Activated naive CD4-positive, alpha-beta T cell treated with anti-CD3 and anti-CD28 coated beads, Interleukin-2, amount 50 U/mL, for 72 hours (primary cell): ENCODE data around the gene CRACR2B. TPM values are rescaled to one million over a fixed set of nuclear protein-coding genes. Genes with fewer than 3 reads are reported as not detected.

Experiments used
- ATAC-seq, 2 donors: fragments of 150-1000 bp; cut with Tn5 transposase; 2 replicates each; pipeline ENCODE4 v1.10.0; 2021; ENCODE audit warnings: mild to moderate bottlenecking in 2 of 2, moderate library complexity in 2 of 2
- DNase-seq, 2 donors: peaks; one replicate each; pipeline ENCODE4 v3.0.0; 2021 to 2022; ENCODE audit warnings: low spot score in 2 of 2
- H3K27ac Mint-ChIP-seq, 2 donors: one replicate each; pipeline ENCODE4 v1.8.0; 2022; ENCODE audit warnings: mild to moderate bottlenecking in 2 of 2, mixed read lengths in 2 of 2
- H3K36me3 Mint-ChIP-seq, 2 donors: one replicate each; pipeline ENCODE4 v1.8.0; 2022; ENCODE audit warnings: mixed read lengths in 2 of 2
- H3K9me3 Mint-ChIP-seq, 2 donors: one replicate each; pipeline ENCODE4 v1.8.0; 2022; ENCODE audit warnings: mixed read lengths in 2 of 2
- total RNA-seq, 2 donors: library from RNA; stranded (reverse); gene quantifications; one replicate each; pipeline ENCODE4 v1.2.3, GENCODE V29; 2022

Gene CRACR2B
- total RNA-seq, 2 donors from 2014 or later: 0.66 to 1.9 TPM

DNA sequence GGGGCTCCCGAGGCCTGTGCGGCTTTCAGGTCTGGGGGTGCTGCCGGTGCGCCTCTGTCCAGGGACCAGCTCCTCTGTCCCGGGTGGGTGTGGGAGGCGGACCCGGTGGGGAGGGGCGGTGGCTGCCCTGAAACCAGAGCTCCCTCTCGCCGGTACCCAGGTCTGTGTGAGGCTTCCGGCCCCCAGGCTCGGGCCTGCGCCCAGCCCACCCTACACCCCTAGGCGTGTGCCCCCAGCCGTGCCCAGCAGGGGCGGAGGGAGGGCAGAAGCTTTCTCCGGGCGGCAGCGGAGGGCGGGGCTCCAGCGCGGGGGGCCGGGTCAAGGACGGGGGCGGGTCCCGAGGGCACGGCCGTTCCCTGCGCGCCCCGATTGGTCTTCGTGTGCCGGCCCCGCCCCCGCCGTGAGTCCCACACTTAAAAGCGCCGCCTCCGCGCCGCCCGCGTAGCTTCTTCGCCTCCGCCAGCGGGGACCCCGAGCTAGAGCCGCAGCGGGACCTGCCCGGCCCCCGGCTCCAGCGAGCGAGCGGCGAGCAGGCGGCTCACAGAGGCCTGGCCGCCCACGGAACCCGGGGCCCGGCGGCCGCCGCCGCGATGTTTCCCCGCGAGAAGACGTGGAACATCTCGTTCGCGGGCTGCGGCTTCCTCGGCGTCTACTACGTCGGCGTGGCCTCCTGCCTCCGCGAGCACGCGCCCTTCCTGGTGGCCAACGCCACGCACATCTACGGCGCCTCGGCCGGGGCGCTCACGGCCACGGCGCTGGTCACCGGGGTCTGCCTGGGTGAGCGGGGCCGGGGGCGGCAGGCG is 8.4 kb upstream of the CRACR2B start:
- H3K27ac Mint-ChIP-seq: peak overlapping the region; percentile 44 to 63
- H3K36me3 Mint-ChIP-seq: no peaks in the 10 kb centered on the region
- DNase-seq: peak; percentile 92 to 95
- peak; percentile 77 to 82 for ATAC-seq
- H3K9me3 Mint-ChIP-seq: no peaks in the 10 kb centered on the region

DNA sequence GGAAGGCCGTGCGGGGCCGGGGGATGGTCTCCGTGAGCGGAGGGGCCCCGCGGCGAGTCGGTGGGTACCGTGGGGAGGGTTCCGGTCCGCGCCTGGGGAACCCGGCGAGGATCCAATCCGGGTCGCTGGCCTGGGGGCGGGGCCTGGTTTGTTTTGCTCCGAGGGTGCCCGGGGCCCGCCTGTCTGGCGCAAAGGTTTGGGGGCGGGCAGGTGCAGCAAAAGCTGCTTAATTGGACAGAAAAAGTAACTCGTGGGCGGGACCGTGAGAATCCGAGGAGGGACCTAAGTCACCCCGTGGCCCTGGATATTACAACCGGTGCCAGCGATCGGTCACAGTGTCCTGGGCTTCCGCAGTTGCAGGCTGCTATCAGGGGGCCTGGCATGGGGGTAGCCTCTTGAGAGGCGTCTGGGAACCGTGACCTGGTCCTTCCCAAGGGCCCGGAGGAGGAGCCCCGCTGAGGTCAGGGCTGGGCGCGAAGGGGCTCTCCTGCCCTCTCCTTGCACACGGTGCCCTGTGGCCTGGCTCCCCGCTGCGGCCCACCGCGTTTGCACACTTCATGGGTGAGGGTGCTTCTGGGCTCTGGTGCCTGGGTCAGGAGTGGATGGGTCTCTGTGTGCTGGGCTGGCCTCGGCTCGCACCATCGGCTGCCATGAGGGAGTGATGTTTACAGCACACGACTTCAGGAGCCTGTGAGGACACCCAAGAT is 7.6 kb upstream of the CRACR2B start:
- DNase-seq (peak; percentile 82 to 95), ATAC-seq (peak; percentile 60 to 77)
- peaks cover 2% of the 10 kb centered on the region in 2 donors for H3K36me3 Mint-ChIP-seq
- H3K9me3 Mint-ChIP-seq: no peaks in the 10 kb centered on the region
- H3K27ac Mint-ChIP-seq: peak overlapping the region; percentile 63 to 72

DNA sequence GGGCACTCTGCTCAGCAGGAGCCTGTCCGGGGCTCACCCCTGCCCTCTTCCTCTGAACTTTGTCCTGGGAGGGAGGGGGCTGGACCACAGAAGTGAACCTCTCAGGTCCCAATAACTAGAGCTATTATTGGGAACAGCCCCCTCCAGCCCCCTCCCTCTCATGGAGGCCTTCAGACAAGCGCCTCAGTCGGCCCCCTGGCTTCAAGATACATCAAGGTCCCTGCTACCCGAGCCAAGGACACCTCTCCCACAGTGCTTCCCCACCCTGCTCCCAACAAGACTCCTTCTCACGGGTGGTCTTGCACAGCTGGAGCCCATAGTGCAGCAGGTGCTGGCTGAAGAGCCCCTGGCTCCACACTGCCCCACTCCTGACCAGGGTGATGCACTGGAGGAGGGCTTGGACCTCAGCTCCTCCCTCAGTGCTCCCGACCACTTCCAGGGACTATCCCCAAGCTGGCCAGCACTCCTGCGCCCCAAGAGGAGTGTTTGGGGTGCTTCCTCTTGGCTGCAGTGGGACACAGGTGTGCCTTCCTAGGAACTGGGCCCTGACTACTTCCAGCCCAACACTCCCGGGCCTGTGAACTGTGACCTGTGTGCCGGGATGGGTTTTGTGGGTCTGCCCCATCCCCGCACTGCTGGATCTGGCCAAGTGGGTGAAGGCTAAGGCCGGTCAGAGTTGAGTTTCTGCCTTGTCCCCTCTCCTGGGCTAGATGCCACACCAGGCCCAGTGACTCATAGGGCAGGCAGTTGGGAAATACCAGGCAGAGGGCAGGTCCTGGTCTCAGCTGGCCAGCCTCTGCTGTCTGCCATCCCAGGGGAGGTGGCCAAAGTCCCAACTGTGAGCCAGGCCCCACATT is 6.8 kb upstream of the CRACR2B start:
- peaks cover 5 to 7% of the 10 kb centered on the region in 2 donors for H3K36me3 Mint-ChIP-seq
- H3K9me3 Mint-ChIP-seq: no peaks in the 10 kb centered on the region
- ATAC-seq: peak in 1 of 2 donors; percentile 13
- DNase-seq: no peak
- no peak overlapping the region for H3K27ac Mint-ChIP-seq

DNA sequence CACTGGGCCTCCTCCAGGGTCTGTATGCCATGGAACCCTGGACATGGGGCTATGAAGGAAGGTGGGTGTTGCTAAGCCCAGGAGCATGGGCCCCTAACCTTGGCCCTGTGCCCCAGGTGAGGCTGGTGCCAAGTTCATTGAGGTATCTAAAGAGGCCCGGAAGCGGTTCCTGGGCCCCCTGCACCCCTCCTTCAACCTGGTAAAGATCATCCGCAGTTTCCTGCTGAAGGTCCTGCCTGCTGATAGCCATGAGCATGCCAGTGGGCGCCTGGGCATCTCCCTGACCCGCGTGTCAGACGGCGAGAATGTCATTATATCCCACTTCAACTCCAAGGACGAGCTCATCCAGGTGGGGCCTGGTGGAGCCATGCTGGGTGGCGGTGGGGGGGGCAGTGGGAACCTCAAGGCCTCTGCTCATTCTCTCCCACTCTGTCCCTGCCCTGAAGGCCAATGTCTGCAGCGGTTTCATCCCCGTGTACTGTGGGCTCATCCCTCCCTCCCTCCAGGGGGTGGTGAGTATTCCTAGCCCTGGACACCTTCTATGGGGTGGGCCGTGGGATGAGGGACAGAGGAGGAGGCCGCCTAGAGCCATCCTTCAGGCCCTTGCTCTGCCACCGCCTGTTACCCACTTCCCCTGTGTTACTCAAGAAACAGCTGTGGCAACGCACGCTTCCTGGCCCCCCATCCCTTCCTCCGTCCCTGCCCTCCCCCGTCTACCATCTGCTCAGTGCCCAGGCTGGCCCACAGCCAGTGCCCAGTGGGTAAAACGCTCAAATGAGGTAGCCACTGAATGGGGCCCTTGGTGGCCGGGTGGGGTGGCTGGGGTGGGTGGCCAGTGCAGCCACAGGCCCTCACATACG is 6.0 kb upstream of the CRACR2B start:
- peaks cover 5 to 7% of the 10 kb centered on the region in 2 donors for H3K36me3 Mint-ChIP-seq
- ATAC-seq (no peak), DNase-seq (no peak)
- H3K27ac Mint-ChIP-seq: no peak overlapping the region
- no peaks in the 10 kb centered on the region for H3K9me3 Mint-ChIP-seq

DNA sequence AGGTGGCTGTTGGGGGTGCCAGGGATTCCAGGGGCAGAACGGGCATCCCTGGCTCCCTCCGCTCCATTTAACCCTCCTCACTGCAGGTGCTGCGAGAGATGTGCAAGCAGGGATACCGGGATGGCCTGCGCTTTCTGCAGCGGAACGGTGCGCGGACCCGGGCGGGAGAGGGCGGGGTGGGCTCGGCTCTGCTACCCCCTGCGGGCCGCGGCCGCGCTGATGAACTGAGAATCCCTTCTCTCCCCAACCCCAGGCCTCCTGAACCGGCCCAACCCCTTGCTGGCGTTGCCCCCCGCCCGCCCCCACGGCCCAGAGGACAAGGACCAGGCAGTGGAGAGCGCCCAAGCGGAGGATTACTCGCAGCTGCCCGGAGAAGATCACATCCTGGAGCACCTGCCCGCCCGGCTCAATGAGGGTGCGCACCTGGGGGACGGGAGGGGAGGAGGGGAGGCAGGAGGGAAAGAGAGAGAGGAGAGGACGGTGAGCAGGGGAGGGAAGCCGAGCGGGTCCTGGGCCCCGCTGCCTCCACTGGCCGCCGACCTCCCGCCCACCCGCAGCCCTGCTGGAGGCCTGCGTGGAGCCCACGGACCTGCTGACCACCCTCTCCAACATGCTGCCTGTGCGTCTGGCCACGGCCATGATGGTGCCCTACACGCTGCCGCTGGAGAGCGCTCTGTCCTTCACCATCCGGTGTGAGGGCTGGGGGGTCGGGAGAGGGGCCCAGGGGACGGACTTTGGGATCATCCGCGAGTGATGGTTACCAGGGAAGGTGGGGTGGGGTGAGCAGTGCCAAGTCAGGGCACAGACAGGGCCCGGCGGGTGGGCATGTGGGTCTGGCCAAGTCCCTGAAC is 4.1 kb upstream of the CRACR2B start:
- H3K27ac Mint-ChIP-seq: no peak overlapping the region

DNA sequence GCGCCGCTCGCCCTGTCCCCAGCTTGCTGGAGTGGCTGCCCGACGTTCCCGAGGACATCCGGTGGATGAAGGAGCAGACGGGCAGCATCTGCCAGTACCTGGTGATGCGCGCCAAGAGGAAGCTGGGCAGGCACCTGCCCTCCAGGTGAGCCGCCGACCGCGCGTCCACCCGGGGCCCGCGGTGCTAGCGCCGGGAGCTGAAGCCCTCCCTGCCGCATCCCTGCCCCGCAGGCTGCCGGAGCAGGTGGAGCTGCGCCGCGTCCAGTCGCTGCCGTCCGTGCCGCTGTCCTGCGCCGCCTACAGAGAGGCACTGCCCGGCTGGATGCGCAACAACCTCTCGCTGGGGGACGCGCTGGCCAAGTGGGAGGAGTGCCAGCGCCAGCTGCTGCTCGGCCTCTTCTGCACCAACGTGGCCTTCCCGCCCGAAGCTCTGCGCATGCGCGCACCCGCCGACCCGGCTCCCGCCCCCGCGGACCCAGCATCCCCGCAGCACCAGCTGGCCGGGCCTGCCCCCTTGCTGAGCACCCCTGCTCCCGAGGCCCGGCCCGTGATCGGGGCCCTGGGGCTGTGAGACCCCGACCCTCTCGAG is 3.3 kb upstream of the CRACR2B start:
- no peak overlapping the region for H3K27ac Mint-ChIP-seq
- H3K9me3 Mint-ChIP-seq: no peaks in the 10 kb centered on the region
- ATAC-seq: no peak
- peaks cover 5 to 7% of the 10 kb centered on the region in 2 donors for H3K36me3 Mint-ChIP-seq
- DNase-seq: no peak

More for the DNA sequence above, 4.1 kb upstream of the CRACR2B start:
- Mint-ChIP-seq H3K36me3 (peaks cover 5 to 7% of the 10 kb centered on the region in 2 donors), H3K9me3 (no peaks in the 10 kb centered on the region)
- DNase-seq (no peak), ATAC-seq (no peak)

DNA sequence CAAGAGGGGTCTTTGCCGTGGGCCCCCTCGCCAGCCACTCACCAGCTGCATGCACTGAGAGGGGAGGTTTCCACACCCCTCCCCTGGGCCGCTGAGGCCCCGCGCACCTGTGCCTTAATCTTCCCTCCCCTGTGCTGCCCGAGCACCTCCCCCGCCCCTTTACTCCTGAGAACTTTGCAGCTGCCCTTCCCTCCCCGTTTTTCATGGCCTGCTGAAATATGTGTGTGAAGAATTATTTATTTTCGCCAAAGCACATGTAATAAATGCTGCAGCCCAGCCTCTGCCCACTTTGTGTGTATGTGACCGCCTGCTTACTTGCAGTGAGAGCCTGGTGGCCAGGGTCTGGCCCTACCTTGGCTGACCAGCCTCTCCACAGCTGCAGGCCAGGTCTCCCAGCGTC is 2.8 kb upstream of the CRACR2B start:
- H3K9me3 Mint-ChIP-seq: no peaks in the 10 kb centered on the region
- H3K27ac Mint-ChIP-seq: no peak overlapping the region

DNA sequence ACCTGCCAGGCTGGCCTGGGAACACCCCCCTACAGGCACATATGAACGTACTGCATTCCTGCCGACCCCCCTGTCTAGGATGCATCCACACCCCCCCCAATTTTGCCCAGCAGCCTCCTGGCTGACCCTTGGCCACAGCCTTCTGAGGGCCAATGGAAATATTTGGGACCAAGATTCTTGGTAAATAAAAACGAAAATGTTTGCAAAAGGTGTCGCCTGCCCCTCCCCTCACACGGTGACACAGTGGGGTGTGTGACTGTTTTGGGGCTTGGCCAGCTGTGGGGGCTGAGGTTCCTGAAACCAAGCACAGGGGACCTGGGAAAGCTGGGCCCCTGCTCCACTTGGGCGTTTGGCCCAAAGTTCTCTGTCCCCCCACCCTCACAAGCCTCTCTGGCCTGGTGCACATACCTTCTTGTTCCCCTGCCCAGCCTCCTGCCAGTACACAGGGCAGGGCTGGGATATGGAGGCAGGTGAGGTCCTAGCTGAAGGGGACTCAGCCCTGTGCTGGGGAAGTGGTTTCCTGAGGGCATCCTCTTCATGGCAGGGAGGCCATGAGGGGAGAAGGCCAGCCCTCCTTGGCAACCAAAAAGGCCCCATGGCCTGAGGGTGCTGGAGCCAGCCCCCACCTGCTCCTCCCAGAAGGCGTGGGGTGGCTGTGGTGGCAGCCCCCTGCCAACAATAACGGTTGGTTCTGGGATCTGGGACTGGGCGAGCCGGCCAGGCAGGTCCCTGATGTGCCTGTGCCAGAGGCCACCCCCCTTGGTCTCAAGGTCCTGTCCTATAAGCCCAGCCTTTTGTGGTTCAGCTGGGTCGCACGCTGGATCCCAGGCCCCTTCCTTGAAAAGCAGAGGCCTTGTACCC is 2.1 kb upstream of the CRACR2B start:
- H3K9me3 Mint-ChIP-seq: no peaks in the 10 kb centered on the region
- ATAC-seq (no peak), DNase-seq (no peak)
- H3K36me3 Mint-ChIP-seq: peaks cover 5 to 7% of the 10 kb centered on the region in 2 donors
- no peak overlapping the region for H3K27ac Mint-ChIP-seq

More for the DNA sequence above, 2.8 kb upstream of the CRACR2B start:
- H3K36me3 Mint-ChIP-seq: peaks cover 5 to 7% of the 10 kb centered on the region in 2 donors
- DNase-seq (no peak), ATAC-seq (no peak)

DNA sequence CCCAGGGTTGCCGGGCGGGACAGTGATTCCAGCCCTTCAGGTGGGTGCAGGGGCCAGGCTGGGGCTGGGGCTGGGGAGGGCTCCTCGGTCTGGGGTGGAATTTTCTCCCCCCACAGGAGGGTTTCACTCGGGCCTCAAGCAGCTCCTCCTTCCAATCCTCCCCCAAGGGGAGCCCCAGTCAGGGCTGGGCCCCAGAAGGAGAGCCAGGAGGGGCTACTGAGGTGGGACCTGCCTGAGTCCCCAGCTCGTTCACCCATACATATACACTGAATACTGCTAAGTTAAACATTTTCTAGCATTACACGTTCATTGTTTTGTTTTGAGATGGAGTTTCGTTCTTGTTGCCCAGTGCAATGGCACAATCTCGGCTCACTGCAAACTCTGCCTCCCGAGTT is 1.5 kb upstream of the CRACR2B start:
- ATAC-seq (no peak), DNase-seq (no peak)
- no peaks in the 10 kb centered on the region for H3K9me3 Mint-ChIP-seq
- H3K36me3 Mint-ChIP-seq: peaks cover 5 to 7% of the 10 kb centered on the region in 2 donors
- no peak overlapping the region for H3K27ac Mint-ChIP-seq

DNA sequence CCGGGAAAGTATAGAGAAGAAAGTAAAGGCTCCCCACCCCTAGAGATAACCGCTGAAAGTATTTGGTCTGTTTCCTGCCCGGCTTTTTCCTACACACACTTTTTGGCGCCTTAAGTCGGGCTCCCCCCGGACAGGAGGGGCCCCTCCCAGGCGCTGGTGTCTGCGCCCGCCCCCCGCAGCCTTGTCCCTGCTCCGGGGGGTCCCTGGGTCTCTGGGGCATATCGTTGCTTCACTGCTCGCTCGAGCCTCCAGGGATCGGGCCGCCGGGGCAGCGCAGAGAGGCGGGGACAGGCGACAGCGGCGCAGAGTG is 928 bp upstream of the CRACR2B start:
- peak; percentile 1 to 17 for ATAC-seq
- no peak for DNase-seq
- H3K36me3 Mint-ChIP-seq: peaks cover 5 to 7% of the 10 kb centered on the region in 2 donors
- no peak overlapping the region for H3K27ac Mint-ChIP-seq
- H3K9me3 Mint-ChIP-seq: no peaks in the 10 kb centered on the region

DNA sequence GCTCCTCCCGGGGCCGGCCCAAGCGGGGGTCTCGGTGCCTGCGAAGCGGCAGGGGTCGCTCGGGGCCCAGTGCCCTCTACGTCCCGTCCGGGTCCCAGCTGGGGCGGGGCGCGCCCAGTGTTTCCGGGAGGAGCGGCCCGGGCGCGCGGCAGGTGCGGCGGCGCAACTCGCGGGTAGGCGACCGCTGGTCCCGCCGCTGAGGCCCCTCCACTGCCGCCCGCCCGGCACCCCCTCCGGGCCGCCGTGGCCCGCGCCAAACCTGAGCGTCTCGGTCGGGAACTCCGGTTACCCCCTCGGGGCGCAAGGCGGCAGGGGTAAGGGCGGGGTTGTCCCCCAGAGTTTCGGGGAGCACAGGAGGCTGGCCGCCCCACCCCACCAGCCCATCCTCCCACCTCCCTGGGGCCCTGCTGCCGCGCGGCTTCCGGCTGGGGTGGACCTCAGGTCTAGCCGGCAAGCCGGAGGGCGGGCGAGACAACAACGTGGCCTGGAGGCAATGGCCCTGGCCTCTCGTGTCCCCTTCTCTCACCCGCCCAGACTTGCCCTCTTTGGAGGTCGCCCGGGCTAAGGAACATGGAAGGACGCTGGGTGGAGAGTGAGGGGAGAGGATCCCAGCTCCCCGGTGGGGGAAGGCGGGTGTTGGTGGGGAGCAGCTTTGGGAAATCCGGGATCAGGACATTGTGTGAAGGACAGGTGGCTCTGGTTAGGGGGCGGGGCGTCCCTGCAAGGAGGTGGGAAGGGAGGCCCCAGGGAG is 398 bp upstream of the CRACR2B start:
- Mint-ChIP-seq H3K36me3 (peaks cover 5 to 7% of the 10 kb centered on the region in 2 donors), H3K27ac (no peak overlapping the region), H3K9me3 (no peaks in the 10 kb centered on the region)
- peak; percentile 4 to 49 for ATAC-seq
- DNase-seq: no peak

DNA sequence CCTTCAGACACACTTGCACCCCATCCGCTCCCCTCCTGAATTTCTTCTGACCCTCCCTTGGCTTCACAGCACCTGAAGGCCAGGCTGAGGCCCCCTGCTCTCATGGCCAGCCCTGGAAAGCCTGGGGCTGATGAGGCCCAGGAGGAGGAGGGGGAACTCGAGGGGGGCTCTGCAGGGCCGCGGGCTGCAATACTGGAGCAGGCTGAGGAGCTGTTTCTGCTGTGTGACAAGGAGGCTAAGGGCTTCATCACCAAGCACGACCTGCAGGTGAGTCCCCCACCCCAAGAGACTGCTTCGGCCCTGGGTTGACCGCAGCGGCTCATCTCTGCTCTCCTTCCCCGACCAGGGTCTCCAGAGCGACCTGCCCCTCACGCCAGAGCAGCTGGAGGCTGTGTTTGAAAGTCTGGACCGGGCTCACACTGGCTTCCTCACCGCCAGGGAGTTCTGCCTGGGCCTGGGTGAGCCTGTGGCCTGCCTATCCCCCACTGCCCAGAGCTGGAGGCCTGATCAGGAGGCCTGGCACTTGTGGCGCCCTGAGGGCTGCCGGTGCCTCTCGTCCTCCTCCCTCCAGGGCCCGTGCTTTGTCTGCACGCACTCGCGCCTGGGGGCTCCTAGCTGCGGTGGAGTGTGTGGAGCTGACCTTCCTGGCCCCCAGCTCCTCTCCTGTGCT is 922 bp downstream of the CRACR2B start:
- peaks cover 5 to 7% of the 10 kb centered on the region in 2 donors for H3K36me3 Mint-ChIP-seq
- DNase-seq (no peak), ATAC-seq (no peak)
- H3K27ac Mint-ChIP-seq: no peak overlapping the region
- H3K9me3 Mint-ChIP-seq: no peaks in the 10 kb centered on the region

DNA sequence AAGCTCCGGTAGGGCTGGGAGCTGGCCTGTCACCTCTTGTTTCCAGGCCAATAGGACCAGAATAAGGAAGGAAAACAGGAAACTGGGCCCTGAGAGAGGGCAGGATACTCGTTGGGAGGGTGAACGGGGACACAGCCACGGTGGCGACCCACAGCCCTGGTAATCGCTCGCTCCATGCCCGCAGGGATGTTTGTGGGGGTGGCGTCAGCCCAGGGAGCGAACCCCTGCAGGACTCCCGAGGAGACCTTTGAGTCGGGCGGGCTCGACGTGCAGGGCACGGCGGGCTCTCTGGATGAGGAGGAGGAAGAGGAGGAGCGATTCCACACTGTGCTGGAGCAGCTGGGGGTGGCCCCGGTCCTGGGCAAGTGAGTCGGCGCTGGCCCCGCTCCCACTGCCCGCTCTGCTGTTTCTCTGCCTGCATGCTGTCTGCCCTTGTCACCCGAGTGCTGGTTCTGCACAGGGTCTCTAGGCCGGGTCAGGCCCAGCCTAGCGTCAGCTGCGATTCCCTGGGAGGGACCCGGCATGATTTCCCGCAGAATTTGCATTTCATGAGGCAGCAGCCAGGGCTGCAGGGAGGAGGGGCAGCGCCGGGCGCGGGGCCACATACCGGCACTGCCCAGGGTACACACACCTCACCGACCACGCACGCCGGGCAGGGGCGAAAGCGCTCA is 1.6 kb downstream of the CRACR2B start:
- no peaks in the 10 kb centered on the region for H3K9me3 Mint-ChIP-seq

More for the DNA sequence above, 1.6 kb downstream of the CRACR2B start:
- Mint-ChIP-seq H3K36me3 (peaks cover 5 to 7% of the 10 kb centered on the region in 2 donors), H3K27ac (no peak overlapping the region)
- ATAC-seq: no peak
- no peak for DNase-seq
